Right atrium auricular region (tissue), 2 donors: ENCODE measurements around the gene BSG. TPM values are rescaled to one million over a fixed set of nuclear protein-coding genes. Genes with fewer than 3 reads are reported as not detected.

Source experiments
- DNase-seq: peaks from one replicate; pipeline ENCODE4 v3.0.0-alpha.2; 2019; ENCODE audit warnings: low spot score
- H3K27ac ChIP-seq, 2 donors: fragments of 200-600 bp; sonication (generic); 1 replicate in 1 of 2; 2 replicates in 1 of 2; pipeline ENCODE4 v1.5.1; 2016 to 2019
- H3K27me3 ChIP-seq, 2 donors: fragments of 200-600 bp; sonication (generic); one replicate each; pipeline versions ENCODE4 v1.5.1 to v1.6.0; 2017 to 2019
- H3K36me3 ChIP-seq: fragments of 200-600 bp; sonication (generic); one replicate; pipeline ENCODE4 v1.5.1; 2016
- H3K4me1 ChIP-seq, 2 donors: fragments of 200-600 bp; sonication (generic); one replicate each; pipeline versions ENCODE4 v1.5.1 to v1.6.0; 2017 to 2019
- H3K4me3 ChIP-seq, 2 donors: fragments of 200-600 bp; sonication (generic); 1 replicate in 1 of 2; 2 replicates in 1 of 2; pipeline ENCODE4 v1.5.1; 2017 to 2019; ENCODE audit warnings: mild to moderate bottlenecking in 1 of 2, moderate library complexity in 1 of 2
- H3K9me3 ChIP-seq, 2 donors: fragments of 200-600 bp; sonication (generic); one replicate each; pipeline ENCODE4 v1.5.1; 2019
- total RNA-seq, 2 donors: library from RNA; depleted of rRNA; stranded (reverse); fragments of >200 nt; gene quantifications; one replicate each; pipeline ENCODE4 v1.1.0, GENCODE V29; 2016
- TF ChIP-seq, protein P1 (sequence below), 2 donors: fragments of 200-600 bp; sonication (generic); IDR thresholded peaks; one replicate each; pipeline ENCODE4 v1.5.1; 2019; ENCODE audit warnings: antibody characterized with exemption in 2 of 2

Gene BSG
- total RNA-seq, 2 donors from 2014 or later: 1,033 to 1,569 TPM

DNA sequence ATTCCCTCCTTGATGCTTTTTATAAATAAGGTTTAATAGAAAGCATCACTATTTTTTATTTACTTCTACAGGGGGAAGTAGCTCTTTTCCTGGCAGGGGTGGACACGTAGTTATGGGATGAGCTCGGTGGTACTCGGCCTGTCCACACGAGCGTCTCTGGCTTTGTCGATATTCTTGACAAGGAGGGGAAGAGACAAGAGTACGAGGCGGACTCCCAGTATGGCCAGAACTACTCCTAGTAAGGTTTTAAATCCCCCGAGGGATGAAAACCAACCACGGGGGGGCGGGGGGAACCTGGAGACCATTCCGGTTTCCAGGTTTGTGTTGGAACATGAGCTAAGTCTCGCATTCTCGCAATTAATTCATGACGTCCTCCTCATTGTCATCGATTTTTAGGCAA, 5.6 kb upstream of the BSG start:
- no peaks in the 10 kb centered on the region for H3K27me3 ChIP-seq
- DNase-seq: no peak
- TF ChIP-seq, protein P1, sequence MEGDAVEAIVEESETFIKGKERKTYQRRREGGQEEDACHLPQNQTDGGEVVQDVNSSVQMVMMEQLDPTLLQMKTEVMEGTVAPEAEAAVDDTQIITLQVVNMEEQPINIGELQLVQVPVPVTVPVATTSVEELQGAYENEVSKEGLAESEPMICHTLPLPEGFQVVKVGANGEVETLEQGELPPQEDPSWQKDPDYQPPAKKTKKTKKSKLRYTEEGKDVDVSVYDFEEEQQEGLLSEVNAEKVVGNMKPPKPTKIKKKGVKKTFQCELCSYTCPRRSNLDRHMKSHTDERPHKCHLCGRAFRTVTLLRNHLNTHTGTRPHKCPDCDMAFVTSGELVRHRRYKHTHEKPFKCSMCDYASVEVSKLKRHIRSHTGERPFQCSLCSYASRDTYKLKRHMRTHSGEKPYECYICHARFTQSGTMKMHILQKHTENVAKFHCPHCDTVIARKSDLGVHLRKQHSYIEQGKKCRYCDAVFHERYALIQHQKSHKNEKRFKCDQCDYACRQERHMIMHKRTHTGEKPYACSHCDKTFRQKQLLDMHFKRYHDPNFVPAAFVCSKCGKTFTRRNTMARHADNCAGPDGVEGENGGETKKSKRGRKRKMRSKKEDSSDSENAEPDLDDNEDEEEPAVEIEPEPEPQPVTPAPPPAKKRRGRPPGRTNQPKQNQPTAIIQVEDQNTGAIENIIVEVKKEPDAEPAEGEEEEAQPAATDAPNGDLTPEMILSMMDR (IDR thresholded peaks at IDR 0.05): no peak
- no peaks in the 10 kb centered on the region for H3K9me3 ChIP-seq
- no peaks in the 10 kb centered on the region for H3K36me3 ChIP-seq
- peaks cover 0 to 10% of the 10 kb centered on the region in 2 donors for H3K4me1 ChIP-seq
- H3K4me3 ChIP-seq: no peak overlapping the region
- no peak overlapping the region for H3K27ac ChIP-seq

- Histone ChIP-seq H3K9me3 (no peaks in the 10 kb centered on the region), H3K27me3 (no peaks in the 10 kb centered on the region), H3K36me3 (no peaks in the 10 kb centered on the region), H3K27ac (no peak overlapping the region), H3K4me3 (no peak overlapping the region), H3K4me1 (peaks cover 0 to 10% of the 10 kb centered on the region in 2 donors)
- DNase-seq: no peak
- TF ChIP-seq, protein P1 (IDR thresholded peaks at IDR 0.05): no peak
Observed at GRCh38 chr19:567296-567900, 5.0 kb upstream of the BSG start.

DNA sequence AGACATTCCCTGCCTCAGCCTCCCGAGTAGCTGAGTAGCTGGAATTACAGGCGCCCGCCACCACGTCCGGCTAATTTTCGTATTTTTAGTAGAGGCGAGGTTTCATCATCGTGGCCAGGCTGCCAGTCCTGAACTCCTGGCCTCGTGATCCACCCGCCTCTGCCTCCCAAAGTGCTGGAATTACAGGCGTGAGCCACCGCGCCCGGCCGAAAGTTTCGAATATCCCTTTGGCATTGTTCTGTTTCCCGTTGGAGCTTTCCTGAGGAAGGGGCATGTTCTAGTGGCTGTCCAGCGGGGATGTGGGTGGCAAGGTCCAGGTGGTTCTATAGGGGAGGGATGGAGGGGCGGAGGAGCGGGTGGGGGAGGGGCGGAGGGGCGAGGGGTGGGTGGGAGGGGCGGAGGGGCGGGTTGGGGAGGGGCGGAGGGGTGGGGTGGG, 2.1 kb upstream of the BSG start:
- H3K27ac ChIP-seq: no peak overlapping the region
- H3K27me3 ChIP-seq: no peaks in the 10 kb centered on the region
- no peak overlapping the region for H3K4me3 ChIP-seq
- DNase-seq: no peak
- H3K36me3 ChIP-seq: no peaks in the 10 kb centered on the region
- no peaks in the 10 kb centered on the region for H3K9me3 ChIP-seq
- TF ChIP-seq, protein P1 (IDR thresholded peaks at IDR 0.05): no peak
- peaks cover 0 to 34% of the 10 kb centered on the region in 2 donors for H3K4me1 ChIP-seq

- Histone ChIP-seq H3K27me3 (no peaks in the 10 kb centered on the region), H3K4me1 (peaks cover 0 to 41% of the 10 kb centered on the region in 2 donors), H3K4me3 (peak overlapping the region; percentile 98 to 99), H3K9me3 (no peaks in the 10 kb centered on the region), H3K27ac (peak overlapping the region; percentile 71 to 78), H3K36me3 (no peaks in the 10 kb centered on the region)
- no peak for DNase-seq
- TF ChIP-seq, protein P1 (IDR thresholded peaks at IDR 0.05): no peak
Observed at GRCh38 chr19:570937-571565, 1.3 kb upstream of the BSG start.

GRCh38 chr19:571566-571974, 826 bp upstream of the BSG start:
- Histone ChIP-seq H3K4me1 (peaks cover 0 to 47% of the 10 kb centered on the region in 2 donors), H3K36me3 (no peaks in the 10 kb centered on the region), H3K4me3 (peak overlapping the region; percentile 98 to 99), H3K27me3 (no peaks in the 10 kb centered on the region), H3K9me3 (no peaks in the 10 kb centered on the region), H3K27ac (peak overlapping the region; percentile 71 to 78)
- TF ChIP-seq, protein P1 (IDR thresholded peaks at IDR 0.05): no peak
- no peak for DNase-seq
